Stimulated activated naive CD4-positive, alpha-beta T cell (primary cell): ENCODE results near the gene GRIK4.
"Not testable (repeated sequence)": the region's sequence is repeated elsewhere in the genome, so short reads cannot be mapped to it uniquely, and the experiment has no call there.

ENCODE experiments used
- DNase-seq, 6 experiments: peaks; one replicate each; lab custom pipeline; 2025; lab: John Stamatoyannopoulos, UW

The GRIK4 gene

DNA sequence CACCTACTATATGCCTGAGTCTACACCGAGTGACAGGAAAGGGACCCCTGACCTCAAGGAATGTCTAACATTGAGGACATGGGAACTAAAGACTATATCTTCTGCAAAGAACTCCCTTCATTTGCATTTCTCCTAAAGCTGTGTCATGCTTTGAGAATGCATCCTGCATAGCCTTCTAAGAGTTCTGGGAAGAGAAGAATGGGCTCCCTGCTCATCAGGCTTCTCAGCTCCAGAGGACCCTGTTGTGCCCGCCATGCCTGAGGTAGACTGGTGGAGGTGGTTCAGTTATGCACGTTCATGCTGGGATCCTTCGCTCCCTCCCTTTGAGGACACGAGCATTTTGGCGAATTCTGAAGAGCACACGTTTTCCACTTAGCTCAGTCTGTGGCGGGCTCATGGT is 63.3 kb downstream of the GRIK4 start:
- no peak for DNase-seq

DNA sequence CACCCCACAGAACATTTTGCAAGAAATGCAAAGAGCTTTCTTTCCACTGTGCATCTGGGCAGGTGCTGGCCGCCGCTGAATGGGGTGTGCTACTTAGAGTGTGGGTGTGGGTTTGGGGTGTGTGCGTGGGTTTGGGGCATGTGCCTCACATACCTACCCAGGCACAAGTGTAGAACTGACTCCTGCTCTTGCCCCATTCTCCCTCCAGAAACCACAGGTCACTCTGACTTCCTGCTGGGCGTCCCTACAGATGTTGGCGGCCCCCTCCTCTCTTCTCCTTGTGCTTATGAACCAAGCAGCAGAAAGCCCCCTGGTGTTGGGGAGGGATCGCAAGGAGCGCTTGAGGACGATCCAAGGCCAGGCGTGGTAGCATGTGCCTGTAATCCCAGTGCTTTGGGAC is 63.9 kb downstream of the GRIK4 start:
- DNase-seq: no peak

DNA sequence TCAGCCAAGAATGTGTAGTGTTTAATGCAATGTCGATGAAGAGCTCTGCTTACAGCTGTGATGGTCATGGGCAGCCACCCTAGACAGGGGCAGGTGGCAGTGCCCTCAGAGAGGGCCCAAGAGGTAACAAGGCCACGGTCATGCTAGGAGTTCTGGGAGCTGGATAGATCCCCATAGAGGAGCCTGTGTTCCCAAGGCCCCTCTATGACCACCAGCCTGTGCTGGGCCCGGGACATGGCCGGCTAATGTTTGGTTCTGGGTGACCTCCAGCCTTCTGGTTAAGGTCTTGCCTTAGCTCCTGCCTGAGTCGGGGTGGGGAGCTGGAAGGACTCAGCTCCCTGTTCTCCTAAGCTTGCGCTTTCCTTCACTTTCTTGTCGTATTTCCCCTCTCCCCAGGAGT is 65.1 kb downstream of the GRIK4 start:
- no peak for DNase-seq

DNA sequence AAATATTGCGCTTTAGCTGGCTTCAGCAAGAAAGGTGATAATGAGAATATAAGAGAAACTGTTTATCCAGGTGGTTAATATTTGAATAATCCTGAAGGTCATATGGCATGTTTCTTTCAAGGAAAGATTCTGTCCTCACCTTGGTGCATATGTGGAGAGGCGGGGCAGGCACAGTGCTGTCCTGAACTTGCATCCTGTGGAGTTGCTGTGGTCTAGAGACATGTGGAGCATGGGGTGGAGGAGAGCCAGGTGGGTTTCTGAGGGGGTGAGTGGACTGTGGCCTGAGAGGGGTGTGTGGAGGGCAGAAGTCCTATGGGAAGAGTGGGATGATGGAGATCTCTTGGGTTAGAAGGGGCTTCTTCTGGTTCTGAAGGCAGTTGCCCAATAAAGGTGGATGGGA is 65.5 kb downstream of the GRIK4 start:
- no peak for DNase-seq

DNA sequence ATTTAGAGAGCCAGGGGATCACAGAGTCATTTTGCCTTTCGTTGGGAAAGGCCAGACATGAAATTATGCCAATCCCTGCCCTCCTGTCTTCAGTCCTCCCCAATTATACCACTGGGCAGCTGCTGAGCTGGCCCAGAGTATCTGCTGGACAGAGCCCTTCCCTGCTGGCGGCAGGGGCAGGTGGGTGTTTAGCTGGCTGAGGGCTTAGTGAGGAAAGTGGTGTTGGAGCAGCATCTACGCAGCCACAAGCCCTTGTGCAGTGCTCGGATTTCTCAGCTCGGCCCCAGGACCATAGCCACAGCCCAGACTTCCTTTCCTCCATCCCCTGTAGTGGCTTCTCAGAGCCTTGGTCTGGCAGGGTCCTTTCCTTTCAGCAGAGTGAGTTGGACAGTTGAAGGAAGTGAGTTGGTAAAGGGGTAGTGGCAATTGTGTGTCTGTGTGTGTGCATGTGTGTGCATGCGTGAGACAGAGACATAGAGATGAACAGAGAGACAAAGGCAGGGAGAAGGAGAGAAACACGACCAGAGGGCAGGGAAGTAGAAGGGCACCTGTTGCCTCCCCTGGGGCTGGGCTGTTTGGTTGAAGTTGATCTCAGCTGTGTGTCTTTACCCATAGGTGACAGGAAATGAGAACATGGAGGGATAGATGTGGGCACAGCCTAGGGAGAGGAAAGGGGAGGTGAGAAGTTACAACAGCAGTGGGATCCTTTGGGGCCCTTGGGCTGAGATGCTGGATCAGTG is 66.2 kb downstream of the GRIK4 start:
- DNase-seq: no peak

DNA sequence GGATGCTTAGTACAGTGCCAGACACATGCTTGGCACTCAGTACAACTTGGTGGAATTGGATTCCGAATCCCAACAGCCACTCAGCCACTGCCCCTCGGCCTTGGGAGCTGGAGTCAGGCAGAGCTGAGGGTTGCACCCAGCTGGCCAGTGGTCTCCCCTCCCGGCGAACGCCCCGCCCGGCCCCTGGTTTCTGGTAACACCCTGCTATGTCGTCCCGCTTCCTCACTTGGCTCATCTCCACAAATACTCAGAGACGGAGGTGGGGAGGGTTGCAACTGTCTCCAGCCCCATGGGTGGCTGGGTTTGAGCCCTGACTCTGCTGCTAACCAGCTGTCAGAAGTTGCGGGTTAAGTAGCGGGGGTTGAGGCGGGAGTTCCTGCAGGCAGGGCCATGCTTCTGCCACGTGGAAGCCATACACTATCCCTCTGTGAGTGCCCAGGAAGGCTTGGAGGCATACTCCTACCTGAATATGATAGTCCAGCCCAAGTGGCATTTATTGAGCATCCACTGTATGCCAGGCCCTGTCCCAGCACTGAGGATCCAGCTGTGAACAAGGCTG is 67.1 kb downstream of the GRIK4 start:
- no peak for DNase-seq

DNA sequence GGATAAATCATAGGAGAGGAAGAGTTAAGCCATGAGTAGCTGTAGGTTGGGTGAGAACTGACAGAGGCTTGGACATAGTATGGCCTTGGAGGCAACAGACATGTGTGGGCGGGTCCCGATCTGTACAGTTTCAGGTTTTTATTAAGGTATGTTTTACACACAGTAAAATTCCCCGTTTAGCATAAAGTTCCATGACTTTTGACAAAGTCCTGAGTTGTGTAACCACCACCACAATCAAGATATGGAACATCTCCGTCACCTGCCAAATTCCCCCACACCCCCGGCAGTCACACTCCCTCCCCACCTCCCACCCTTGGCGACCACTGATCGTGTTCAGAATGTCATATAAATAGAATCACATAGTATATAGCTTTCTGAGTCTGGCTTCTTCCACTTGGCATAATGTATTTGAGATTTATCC is 68.1 kb downstream of the GRIK4 start:
- no peak for DNase-seq

DNA sequence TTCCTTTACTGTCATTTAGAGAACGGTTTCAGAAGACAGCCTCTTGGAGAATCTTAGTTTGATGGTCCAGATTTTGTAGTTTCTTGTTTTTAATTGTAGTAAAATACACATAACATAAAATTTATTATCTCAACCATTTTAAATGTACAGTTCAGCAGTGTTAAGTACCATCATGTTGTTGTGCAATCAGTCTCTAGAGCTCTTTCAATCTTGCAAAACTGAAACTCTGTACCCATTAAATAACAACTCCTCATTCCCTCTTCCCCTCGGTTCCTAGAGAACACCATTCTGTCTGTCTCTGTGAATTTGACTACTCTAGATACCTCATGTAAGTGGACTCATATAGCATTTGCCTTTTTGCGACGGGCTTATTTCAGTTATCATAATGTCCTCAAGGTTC is 69.8 kb downstream of the GRIK4 start:
- no peak for DNase-seq

DNA sequence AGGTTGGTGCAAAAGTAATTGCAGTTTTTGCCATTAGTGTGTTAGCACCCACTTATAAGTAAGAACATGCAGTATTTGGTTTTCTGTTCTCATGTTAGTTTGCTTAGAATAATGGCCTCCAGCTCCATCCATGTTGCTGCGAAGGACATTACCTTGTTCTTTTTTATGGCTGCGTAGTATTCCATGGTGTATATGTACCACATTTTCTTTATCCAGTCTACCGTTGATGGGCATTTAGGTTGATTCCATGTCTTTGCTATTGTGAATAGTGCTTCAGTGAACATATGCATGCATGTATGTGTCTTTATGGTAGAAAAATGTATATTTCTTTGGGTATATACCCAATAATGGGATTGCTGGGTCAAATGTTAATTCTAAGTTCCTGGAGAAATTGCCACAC is 71.0 kb downstream of the GRIK4 start:
- not testable (repeated sequence) for DNase-seq

DNA sequence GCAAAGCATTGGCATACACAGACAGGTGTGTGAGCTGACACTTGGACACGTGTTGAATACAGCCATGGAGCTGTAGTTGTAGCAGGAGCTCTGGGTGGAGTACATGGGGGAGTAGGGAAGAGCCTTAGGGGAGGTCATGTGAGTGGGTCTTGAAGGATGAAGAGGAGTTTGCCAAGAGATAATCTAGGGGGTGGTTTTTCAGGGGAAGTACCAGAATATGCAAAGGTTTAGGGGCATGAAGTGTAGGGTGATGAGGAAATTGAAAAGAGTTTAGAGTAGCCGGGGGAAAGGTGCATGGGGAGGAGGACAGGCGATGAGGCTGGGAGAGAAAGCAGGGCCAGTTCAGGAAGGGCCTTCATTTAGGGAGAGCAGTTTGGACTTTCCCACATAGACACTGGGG is 74.5 kb downstream of the GRIK4 start:
- DNase-seq: no peak

DNA sequence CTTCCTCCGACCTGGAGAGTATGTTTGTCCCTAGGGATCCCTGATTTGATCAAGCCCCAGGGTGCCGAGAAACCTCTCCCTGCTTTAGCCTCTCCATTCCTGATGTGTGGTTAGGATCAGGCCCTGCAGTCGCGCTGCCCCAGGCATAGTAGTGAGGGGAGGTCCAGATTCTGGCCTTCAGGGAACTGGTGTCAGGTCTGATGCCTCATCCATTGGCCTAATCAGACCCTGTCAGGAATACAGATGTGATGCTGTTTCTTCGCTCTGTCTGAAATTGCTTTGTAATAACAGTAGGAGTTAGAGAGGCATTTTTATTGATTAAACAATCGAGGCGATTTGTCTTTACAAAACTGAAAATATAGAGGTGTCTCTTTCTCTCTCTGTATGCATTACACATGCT is 75.2 kb downstream of the GRIK4 start:
- no peak for DNase-seq

DNA sequence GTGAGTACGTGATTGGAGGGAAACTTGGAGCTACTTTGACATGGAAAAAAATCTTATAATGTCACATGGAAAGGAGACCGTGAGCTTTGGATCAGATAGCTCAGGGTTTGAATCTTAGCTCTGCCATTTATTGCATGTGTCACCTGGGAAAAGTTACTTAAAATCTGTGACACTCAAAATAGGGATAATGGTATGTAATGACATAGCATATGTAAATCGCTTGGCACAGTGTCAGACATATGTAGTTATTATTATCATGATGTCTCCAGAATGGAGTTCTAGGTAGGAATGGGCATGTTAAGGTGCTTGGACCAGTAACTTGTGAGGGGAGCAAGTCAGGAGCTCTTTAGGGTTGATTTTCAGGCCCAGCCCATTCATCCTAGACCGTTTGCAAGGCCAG is 75.8 kb downstream of the GRIK4 start:
- no peak for DNase-seq

DNA sequence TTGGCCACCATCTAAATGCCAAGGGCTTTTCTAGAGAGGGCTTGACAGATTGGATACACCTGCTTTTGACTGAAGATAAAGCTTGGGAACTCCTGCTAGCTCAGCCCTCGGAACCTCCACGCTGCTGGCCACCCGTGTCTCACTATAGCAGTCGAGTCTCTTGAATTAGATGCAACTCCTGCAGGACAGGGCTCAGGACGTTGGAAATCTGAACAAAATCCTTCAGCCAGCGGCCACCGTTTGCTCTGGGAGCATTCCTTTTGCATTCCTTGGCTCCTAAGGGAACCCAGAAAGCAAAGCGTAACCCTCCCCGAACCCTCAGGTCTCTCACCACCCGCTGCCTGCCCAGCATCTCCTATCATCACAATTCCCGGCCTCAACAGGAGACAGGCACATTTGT is 77.8 kb downstream of the GRIK4 start:
- no peak for DNase-seq

DNA sequence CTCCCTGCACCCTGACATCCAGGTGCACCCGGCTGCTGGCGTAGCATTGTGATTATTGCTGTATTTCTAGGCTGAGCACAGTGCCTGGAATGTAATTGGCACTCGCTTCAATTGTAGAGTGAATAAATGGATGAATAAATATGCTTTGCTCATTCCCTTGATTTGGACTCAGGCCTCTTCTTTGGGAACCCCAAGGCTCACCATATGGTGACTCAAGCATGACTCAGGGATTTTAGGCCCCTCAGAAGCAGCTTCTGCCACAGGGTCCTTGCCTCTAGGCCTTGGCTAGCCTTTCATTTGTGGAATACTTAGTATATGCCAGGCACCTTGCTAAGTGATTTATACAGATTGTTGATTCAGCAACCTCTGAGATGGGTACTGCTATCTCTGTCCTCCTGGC is 78.9 kb downstream of the GRIK4 start:
- DNase-seq: no peak

DNA sequence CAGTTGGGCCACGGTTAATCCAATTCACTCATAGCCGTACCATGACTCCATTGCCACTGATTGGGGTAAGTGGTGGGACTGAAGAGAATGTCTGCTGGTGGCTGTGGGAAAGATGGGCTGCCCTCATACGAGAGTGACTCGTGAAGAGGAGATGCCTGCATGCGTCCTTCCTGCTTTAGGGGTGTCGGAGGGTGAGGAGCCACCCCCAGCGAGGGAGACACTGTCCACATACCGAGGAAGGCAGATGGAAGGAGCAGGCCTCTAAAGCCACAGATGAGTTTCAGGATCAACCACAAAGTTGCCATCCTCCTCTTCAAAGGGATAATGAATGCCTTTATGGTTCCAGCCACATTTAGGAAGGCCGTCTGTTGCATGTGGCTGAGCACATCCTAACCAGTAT is 83.2 kb downstream of the GRIK4 start:
- no peak for DNase-seq

DNA sequence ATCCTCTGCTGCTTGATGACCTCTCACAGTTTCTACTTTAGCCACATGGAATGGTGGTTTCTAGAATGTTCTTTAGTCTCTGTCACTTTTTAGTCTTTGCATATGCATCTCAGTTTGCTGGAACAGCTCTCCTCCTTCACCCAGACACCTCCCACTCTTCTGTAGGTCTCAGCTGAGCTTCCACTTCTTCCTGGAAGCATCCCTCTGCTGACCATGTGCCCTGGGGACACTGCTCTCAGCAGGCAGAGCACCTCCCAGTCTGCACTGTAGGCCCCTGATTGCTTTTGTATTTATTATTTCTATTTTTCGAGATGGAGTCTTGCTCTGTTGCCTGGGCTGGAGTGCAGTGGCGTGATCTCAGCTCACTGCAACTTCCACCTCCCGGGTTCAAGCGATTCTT is 84.0 kb downstream of the GRIK4 start:
- no peak for DNase-seq

DNA sequence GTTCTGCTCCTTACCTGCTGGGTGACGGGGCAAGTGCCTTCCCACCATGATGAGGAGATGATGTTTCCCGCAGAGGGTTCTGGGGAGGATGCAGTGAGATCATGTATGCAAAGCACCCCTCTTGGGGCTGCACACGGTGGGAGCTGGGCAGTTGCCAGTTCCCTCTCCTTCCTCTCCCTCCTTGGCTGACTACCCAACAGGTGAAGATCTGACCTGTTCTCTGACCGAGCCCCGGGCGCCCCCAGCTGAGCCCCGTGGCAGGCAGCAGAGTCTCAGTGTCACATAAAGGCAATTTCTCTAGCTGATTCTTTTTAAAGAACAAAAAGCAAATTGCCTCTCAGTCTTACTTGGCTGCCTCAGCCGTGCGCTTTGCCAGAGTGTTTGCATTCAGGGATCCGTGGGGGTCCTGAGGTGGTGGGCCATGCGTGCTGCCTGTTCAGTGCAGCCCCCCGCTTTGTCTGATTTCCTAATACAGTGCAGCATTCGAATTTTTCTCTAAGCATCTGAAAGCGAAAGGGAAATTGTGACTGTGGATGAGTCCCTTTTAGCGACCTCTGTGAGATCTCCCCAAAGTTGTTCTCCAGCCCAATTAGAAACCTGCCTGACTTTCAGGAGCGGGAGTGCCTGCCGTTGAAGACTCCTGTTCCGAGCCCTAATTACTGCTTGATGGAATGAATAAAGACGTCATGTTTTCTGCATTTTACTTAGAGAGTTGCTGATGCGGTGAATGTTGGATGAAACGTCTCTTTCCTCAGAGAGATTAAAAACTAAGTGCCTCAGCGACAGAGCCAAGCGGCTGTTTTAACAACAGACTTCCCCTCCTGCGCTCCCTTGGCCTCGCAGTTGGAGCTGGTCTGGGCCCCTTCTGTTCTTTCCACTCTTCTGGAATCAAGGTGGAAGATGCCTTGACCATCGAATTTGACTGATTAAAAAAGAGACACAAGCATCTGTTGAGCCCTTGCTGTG is 86.0 kb downstream of the GRIK4 start:
- DNase-seq: no peak

DNA sequence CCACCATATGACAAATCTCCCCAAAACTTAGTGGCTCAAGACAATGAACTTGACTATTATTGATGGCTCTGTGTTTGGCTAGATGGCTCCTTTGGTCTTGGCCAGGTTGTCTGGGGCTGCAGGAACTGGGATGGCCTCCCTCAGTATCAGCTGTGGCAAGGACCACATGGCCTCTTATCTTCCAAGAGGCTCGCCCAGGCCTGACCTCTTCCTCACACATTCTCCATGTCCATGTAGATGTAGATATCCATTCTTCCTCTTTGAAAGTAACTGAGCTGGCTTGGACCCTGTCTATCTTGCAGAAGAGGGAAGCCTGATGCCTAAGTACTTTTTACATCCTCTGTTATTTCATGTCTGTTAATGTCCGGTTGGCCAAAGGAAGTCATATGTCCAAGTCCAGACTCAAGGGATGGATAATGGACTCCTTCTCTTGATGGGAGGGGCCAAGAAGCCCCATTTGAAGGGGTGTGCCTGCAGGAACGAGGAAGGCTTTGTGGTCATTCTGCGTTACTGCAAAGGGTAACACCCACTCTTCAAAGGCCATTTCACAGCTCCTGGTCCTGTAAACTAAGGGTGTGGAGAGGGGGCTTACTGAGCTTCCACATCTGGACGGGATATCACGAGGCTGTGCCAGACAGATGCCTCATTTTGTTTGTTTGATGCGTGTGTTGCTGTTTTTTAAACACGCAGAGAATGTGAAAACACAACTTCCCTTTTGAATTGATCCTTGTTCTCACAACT is 87.1 kb downstream of the GRIK4 start:
- no peak for DNase-seq

DNA sequence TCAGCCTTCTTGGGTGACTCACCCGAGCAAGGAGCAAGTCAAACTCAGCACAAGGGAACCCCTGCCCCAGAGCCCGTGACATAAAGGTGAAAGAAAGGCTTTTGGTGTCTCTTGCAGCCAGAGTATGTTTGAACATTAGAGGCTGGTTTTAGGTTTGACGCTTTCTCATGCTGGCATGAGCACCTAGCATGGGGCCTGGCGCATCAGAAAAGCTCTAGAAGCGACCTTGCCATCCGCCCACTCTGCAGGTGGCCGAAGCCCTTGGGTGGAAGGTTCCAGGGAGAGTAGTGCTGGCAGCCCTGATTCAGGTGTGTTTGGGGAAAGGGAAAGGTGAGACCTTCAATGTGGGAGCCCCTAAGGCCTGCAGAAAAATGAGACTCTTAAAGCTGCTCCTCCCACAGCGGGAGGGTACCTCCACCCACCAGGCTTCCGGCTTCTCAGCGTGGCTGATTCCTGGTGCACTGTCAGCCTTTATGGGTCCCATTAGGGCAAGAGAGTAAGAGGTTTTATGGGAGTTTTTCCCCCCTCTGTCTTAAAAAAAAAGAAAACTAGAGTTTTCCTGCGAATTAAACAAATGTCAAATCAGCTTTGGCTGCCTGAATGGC is 88.4 kb downstream of the GRIK4 start:
- no peak for DNase-seq

DNA sequence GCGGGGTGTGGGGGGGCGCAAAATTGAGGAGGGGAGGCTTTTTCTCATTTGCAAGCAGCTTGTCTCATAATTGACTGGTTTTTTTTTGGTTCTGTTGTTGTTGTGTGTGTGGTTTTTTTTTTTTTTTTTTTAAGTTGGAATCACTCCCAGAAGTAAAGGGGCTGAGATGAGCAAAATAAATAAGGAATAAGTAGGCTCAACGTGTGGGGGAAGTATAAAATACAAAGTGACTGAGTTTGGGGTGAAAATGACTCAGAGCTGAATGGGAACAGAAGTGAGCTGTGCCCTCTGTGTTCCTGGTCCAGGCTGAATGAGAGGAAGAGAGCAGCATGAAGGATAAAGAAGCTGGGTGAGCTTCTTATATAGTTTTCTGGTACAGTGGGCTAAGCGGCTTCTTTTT is 90.0 kb downstream of the GRIK4 start:
- DNase-seq: no peak

DNA sequence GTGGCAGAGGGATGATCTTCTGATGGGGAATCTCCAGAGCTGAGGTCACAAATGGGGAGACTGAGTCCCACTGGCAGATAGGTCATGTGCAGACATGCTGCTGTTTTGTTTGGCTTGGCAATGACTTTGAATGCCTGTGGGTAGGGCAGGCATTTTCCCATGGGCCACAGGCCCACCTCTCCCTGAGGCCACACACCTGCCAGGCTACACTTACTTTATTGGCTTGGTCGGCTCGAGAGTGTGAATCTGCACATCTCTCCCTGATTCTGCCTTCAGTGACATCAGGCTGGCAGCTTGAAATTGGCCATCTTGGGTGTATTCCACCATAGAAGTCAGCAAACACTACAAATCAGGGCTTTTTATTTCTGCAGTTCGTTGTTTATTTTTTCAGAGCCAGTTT is 91.5 kb downstream of the GRIK4 start:
- DNase-seq: no peak

DNA sequence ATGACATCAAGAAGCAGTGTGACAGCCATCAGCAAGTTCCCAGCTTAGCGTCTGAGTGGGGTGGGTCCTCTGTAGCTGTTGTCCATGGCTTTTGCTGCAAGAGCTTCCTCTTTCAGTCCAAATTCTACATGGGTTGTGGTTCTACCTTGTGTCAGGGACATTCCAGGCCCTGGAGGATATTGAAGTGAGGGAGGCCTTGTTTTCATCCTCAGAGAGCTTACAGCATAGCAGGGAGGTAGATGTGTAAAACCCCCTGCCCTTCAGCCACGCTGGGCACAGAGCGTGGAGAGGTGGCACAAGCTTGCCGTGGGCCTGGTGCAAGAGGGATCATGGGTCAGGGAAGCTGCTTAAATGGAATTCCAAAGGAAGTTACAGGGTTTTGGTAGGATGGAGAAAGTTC is 93.9 kb downstream of the GRIK4 start:
- DNase-seq: no peak
